Measurements from ENCODE around the gene HAL. TPM values are rescaled to one million over a fixed set of nuclear protein-coding genes. Genes with fewer than 3 reads are reported as not detected.

Gene HAL
- total and polyA plus RNA-seq, 2 of the 4 experiments (the other 2 are of a cell fraction) = under 0.01 to 0.02 TPM

DNA sequence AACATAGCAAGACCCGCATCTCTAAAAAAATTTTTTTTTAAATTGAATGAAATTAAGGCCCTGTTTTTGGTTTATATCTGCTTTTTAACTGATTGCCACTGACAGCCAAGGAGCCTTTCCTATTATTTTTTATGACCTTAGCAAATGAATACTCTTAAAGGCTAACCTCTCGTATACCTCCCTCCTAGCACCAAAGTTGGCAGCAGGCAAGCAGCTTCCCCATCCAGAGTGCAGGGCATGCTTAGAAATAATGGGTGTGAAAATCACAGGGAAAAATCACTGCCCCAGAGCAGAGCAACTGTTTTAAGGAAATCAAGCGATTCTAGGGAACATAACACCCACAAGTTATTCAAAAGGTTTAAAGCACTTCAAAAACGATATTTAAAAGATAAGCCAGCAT, 20.7 kb downstream of the HAL start:
- Histone ChIP-seq H3K36me3 (ENCODE audit: control insufficient read depth, insufficient read depth, low read length) (no peaks in the 10 kb centered on the region), H3K56ac (ENCODE audit: extremely low read depth, insufficient read depth, low read length) (no peak overlapping the region), H3K23ac (ENCODE audit: low read depth, low read length) (no peak overlapping the region), H3K4me3 (ENCODE audit: insufficient read depth, low read depth, low read length) (no peak overlapping the region), H2BK15ac (ENCODE audit: low read depth, low read length) (no peak overlapping the region), H3K9me1 (ENCODE audit: insufficient read depth, low read length) (no peaks in the 10 kb centered on the region), H4K5ac (ENCODE audit: low read depth, low read length) (no peak overlapping the region), H3K4me1 (ENCODE audit: control insufficient read depth, insufficient read depth, low read length) (no peaks in the 10 kb centered on the region), H3K27me3 (ENCODE audit: control insufficient read depth, insufficient read depth, low read length) (peaks cover 12% of the 10 kb centered on the region), H4K91ac (ENCODE audit: insufficient read depth, low read depth, low read length) (no peak overlapping the region), H3K9me3 (ENCODE audit: control insufficient read depth, insufficient read depth, low read length) (no peaks in the 10 kb centered on the region), H4K20me1 (ENCODE audit: insufficient read depth, low read length) (no peaks in the 10 kb centered on the region), H2BK5ac (ENCODE audit: low read depth, low read length, poor library complexity, severe bottlenecking) (no peak overlapping the region), H3K4me2 (ENCODE audit: low read depth, low read length) (no peak overlapping the region), H2AFZ (replicated peaks; ENCODE audit: low read length, poor library complexity) (no peak overlapping the region), H2AK5ac (ENCODE audit: low read depth, low read length) (no peak overlapping the region), H2BK20ac (ENCODE audit: low read depth, low read length) (no peak overlapping the region), H4K8ac (ENCODE audit: low read depth in 2 of 2, low read length in 2 of 2) (no peak overlapping the region), H3K18ac (ENCODE audit: low read depth, low read length) (no peak overlapping the region), H3K79me1 (ENCODE audit: low read depth in 1 of 2, low read length in 2 of 2) (no peaks in the 10 kb centered on the region), H2BK120ac (ENCODE audit: low read depth, low read length) (no peak overlapping the region), H2AK9ac (replicated peaks; ENCODE audit: low read depth, low read length, poor library complexity) (no peak overlapping the region), H3K9ac (ENCODE audit: low read depth, low read length) (no peak overlapping the region), H3K4ac (ENCODE audit: low read depth, low read length) (no peak overlapping the region), H3K27ac (ENCODE audit: insufficient read depth, low read length) (no peak overlapping the region), H3K14ac (replicated peaks; ENCODE audit: low read depth, low read length) (no peak overlapping the region)
- no CpG with 5 or more reads among the region's 4 CpGs for WGBS, 2 experiments (ENCODE audit: extremely low coverage in 2 of 2, insufficient read length in 1 of 2)
- no TSS peak for BruUV-seq (replicated peaks)
- dilution Hi-C loops (cut with HindIII; ENCODE audit: low sequenced_read_pairs, unreplicated experiment) (no loop called here), intact Hi-C loops (cut with micrococcal nuclease) (no loop called here), in situ Hi-C loops (cut with MboI; ENCODE audit: low sequenced_read_pairs) (no loop called here)
- CTCF ChIA-PET = no interaction called here
- ATAC-seq (ENCODE audit: low read depth) = no peak
- DNase-seq = no peak
- POLR2A ChIA-PET (ENCODE audit: unreplicated experiment) = no interaction called here
- no peak for TF ChIP-seq FOS (IDR thresholded peaks at IDR 0.05; ENCODE audit: low read depth, low read length)
- no peak for TF ChIP-seq SMC3 (IDR thresholded peaks at IDR 0.05; ENCODE audit: low read depth, low read length)
- no peak for TF ChIP-seq CEBPB (IDR thresholded peaks at IDR 0.05; ENCODE audit: low read depth, low read length)
- no peak for TF ChIP-seq POLR2A (IDR thresholded peaks at IDR 0.05; ENCODE audit: low read depth, low read length)
- TF ChIP-seq MAFK (IDR thresholded peaks at IDR 0.05; ENCODE audit: low read depth, low read length) = no peak
- TF ChIP-seq MXI1 (IDR thresholded peaks at IDR 0.05; ENCODE audit: borderline replicate concordance, low read depth, low read length) = no peak
- TF ChIP-seq BHLHE40 (IDR thresholded peaks at IDR 0.05; ENCODE audit: low read depth, low read length) = no peak
- TF ChIP-seq RCOR1 (IDR thresholded peaks at IDR 0.05; ENCODE audit: insufficient replicate concordance, low read length) = no peak
- TF ChIP-seq NFE2L2 (IDR thresholded peaks at IDR 0.05; ENCODE audit: low read depth, low read length) = no peak
- TF ChIP-seq CHD1 (IDR thresholded peaks at IDR 0.05; ENCODE audit: low read depth, low read length) = no peak
- no peak for TF ChIP-seq MAZ (IDR thresholded peaks at IDR 0.05; ENCODE audit: borderline replicate concordance, low read depth, low read length)
- TF ChIP-seq, protein P1, sequence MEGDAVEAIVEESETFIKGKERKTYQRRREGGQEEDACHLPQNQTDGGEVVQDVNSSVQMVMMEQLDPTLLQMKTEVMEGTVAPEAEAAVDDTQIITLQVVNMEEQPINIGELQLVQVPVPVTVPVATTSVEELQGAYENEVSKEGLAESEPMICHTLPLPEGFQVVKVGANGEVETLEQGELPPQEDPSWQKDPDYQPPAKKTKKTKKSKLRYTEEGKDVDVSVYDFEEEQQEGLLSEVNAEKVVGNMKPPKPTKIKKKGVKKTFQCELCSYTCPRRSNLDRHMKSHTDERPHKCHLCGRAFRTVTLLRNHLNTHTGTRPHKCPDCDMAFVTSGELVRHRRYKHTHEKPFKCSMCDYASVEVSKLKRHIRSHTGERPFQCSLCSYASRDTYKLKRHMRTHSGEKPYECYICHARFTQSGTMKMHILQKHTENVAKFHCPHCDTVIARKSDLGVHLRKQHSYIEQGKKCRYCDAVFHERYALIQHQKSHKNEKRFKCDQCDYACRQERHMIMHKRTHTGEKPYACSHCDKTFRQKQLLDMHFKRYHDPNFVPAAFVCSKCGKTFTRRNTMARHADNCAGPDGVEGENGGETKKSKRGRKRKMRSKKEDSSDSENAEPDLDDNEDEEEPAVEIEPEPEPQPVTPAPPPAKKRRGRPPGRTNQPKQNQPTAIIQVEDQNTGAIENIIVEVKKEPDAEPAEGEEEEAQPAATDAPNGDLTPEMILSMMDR (conservative IDR thresholded peaks at IDR 0.05; ENCODE audit: low read depth, low read length) = no peak
- no peak for TF ChIP-seq RAD21 (IDR thresholded peaks at IDR 0.05; ENCODE audit: low read length)
- TF ChIP-seq, protein P2, sequence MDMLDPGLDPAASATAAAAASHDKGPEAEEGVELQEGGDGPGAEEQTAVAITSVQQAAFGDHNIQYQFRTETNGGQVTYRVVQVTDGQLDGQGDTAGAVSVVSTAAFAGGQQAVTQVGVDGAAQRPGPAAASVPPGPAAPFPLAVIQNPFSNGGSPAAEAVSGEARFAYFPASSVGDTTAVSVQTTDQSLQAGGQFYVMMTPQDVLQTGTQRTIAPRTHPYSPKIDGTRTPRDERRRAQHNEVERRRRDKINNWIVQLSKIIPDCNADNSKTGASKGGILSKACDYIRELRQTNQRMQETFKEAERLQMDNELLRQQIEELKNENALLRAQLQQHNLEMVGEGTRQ (IDR thresholded peaks at IDR 0.05; ENCODE audit: low read depth, low read length) = no peak
- TF ChIP-seq RFX5 (IDR thresholded peaks at IDR 0.05; ENCODE audit: low read depth, low read length) = no peak
